GM18526 (cell line): ENCODE data around the gene PJA1.

ENCODE experiments used
- POLR2A ChIP-seq: IDR thresholded peaks from 3 replicates; pipeline ENCODE4 v1.6.1; 2011; ENCODE audit not compliant: insufficient read length; ENCODE audit errors: extremely low read depth

PJA1 gene

GRCh38 chrX:69155786-69156520, 9.3 kb downstream of the PJA1 start:
- no peak for TF ChIP-seq POLR2A

GRCh38 chrX:69154051-69154450, 11.2 kb downstream of the PJA1 start:
- TF ChIP-seq POLR2A, result no peak

- no peak for TF ChIP-seq POLR2A
These were observed 12.1 kb downstream of the PJA1 start for GRCh38 chrX:69153060-69153730.

- TF ChIP-seq POLR2A, result no peak
These were observed 12.8 kb downstream of the PJA1 start for GRCh38 chrX:69152417-69152841.

- no peak for TF ChIP-seq POLR2A
These were observed 13.4 kb downstream of the PJA1 start for GRCh38 chrX:69151866-69152284.

GRCh38 chrX:69150281-69150960, 14.8 kb downstream of the PJA1 start:
- TF ChIP-seq POLR2A, result no peak

GRCh38 chrX:69149466-69150280, 15.6 kb downstream of the PJA1 start:
- no peak for TF ChIP-seq POLR2A

- TF ChIP-seq POLR2A, result no peak
These were observed 16.3 kb downstream of the PJA1 start for GRCh38 chrX:69148946-69149345.

GRCh38 chrX:69146739-69147138, 18.5 kb downstream of the PJA1 start:
- TF ChIP-seq POLR2A, result no peak

- TF ChIP-seq POLR2A, result no peak
These were observed 19.5 kb downstream of the PJA1 start for GRCh38 chrX:69145714-69146113.

GRCh38 chrX:69144838-69145680, 20.2 kb downstream of the PJA1 start:
- no peak for TF ChIP-seq POLR2A

GRCh38 chrX:69143530-69143929, 21.7 kb downstream of the PJA1 start:
- TF ChIP-seq POLR2A, result no peak

- TF ChIP-seq POLR2A, result no peak
These were observed 22.3 kb downstream of the PJA1 start for GRCh38 chrX:69142788-69143469.

GRCh38 chrX:69140837-69141236, 24.4 kb downstream of the PJA1 start:
- no peak for TF ChIP-seq POLR2A

GRCh38 chrX:69139516-69139915, 25.7 kb downstream of the PJA1 start:
- TF ChIP-seq POLR2A, result no peak
